ENCODE results near the gene TLK1.

Gene TLK1

DNA sequence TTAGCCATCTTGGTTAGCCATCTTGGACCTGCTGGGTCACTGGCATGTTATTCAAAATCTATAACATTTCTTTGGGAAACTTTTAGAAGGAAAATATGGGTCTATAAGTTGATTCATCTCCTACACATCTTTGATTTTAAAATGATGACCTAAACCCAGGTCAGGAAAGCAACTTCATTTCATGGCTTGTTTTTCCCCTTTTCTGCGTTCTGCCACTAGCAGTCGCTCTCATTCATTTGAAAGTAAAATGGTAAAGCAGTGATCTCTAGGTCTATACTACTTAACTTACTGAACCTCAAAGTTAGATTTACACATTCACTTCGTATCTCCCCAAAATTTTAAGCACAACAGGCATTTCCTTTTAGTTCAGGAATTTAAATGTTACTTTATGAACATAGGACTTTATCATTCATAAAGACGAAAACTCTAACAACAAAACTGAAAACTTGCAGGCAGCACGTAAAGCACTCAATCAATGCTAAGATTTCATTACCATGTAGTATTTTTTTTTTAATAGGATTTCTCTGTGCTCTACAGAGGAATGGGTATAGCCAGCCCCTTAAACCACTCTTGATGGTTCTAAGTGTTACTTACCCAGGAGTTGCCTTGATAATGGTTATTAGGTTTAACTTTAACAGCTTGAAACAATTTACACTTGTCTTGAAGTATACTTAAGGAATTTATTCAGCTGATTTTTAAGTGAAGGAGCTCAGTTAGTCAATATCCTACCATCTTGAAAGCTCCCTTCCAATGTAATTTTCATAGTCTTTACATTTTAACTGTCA, 169.1 kb downstream of the TLK1 start:
- DNase-seq: no peak

- DNase-seq: no peak
Observed at GRCh38 chr2:170986566-170987258, 174.0 kb downstream of the TLK1 start.

DNA sequence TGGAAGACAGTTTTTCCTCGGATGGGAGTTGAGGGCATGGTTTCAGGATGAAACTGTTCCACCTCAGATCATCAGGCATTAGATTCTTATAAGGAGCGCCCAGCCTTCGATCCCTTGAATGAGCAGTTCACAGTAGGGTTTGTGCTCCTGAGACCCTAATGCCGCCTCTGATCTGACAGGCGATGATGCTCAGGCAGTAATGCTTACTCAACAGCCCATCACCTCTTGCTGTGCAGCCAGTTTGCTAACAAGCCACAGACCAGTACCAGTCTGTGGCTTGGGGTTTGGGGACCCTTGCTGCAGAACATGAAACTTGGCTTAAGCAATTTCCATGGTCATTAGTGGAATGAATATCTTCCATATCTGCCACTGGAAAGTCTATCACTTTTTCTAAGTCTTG, 175.3 kb downstream of the TLK1 start:
- no peak for DNase-seq

DNA sequence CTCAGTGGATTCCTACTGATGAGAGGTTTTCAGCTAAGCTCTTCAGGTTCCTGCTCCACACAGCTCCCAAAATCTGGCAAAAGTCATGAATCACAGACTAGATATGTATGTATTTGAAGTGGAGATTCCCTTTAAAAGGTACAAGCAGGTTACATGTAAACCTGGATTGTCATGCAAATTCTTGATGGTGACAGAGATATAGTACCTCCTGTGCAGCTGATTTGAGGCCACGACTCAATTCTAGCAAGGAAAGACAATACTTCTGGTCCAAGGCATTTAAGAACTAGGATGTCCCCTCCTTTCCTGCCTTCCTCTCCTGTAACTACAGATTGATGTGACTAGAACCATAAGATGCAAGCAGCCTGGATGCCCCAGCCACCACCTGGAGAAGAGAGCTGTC, 176.6 kb downstream of the TLK1 start:
- no peak for DNase-seq

GRCh38 chr2:170975943-170976270, 184.8 kb downstream of the TLK1 start:
- DNase-seq: no peak

DNA sequence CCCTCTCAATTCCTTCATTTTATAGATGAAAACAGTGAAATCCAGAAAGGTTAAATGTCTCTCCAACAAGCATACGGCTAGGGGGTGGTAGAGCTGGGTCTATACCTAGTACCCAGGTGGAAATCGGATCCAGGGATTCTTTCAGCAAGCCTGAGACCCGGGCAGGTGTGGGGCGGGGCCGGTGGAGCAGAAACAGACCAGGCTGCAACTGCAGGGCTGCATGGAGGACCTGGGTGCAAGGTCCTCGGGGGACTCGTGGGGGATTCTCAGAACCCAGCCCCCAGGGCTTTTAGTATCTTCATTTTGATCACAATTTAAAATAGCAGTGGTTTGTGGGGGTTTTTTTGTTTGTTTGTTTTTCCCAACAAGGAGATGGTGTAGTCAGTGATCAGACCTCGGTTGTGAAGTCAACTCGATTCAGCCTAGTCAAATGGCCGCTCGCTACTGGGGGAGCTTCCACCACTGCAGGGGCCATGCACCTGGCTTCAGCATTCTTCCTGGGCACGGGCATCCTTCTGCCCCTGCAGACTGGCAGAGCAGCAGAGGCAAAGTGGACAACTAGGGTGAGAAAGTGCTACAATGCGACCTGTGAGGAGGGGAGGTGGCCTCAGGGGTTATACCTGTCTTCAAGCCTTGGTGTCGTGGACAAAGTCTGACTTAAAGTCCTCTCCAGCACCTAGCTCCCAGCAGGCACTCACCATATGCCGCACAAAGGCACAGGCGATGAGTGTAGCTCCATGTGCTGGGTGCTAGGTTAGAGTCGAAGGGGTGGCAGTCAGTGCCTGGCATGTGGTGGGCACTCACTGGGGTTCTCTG, 185.4 kb downstream of the TLK1 start:
- DNase-seq: no peak

DNA sequence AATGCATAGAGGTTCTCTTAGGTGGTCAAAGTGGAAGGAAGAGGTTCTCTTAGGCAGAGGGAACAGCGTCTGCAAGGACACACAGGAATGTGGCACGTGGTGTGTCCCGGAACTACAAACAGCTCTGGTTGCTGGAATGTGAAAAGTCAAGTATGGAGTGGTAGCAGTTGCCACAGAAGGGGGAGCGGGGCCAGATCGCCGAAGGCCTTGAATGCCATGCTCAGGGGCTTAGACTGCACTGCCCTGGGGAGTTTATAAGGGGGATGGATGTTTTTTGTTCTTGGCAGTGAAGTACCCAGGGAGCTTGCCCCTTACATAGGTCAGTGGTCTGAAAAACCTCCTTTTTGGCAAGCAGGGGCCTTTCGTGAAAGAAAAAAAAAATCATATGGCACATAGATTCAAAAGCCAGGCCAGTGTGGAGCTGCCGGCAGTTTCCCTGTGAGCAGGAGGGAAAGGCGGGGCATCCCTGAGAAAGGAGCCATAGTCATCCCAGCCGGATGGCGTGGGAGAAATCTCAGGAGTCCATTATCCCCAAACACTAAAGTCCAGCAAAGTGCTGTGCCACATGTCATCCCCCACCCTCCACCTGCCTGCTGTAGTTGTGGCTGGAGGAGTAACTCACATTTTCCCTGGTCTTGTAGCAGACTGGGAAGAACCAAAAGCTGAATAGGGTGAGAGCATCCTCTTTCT, 186.2 kb downstream of the TLK1 start:
- no peak for DNase-seq

DNA sequence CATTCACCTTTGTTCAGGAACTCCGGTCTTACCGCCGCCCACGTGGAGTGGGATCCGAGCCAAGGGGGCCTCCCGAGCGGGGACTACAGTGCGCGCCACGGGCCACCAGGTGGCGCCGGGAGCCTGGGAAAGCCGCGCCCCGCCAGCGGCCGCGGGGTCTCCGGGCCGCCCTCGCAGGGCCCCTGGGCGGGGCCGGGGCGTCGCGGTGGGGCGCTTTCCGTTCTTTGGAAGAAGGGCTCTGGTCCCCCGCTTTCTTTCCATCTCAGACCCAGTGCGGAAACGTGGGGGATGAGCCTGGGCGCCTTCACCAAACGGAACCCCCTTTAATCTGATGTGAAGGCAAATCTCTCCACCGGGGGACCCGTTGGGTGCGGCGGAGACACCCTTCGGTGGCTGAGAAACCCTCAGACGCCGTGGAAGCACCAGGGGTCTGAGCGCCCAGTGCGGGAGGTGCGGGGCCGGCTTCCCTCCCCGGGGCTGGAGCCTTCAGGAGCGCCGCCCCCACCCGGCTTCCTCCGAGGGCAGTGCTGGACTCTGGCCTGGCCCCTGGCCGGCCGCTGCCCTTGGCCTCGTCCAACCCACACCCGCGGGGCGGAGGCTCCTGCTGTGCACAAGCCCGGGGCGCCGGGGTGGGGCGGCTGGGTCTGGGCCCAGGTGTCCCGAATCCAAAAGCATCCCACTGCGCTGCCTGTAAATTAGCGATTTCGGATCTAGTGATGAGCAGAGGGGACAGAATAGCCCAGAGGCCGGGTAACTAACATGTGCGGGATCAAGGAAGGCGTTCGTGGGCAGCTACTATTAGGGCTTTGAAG, 187.0 kb downstream of the TLK1 start:
- peak; percentile 83 for DNase-seq

DNA sequence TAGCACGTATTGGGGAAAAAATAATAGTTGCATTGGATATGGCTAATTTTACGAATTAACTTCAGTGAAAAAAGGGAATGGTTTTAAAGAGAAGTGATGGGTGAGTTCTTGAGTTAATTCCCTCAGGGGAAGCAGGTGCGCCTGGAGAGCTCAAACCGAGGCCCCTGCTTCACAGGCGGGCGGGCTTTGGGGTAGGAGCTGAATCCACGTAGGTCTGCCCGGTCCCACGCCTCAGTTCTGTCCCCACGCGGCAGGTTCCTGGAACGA, 187.5 kb downstream of the TLK1 start:
- no peak for DNase-seq

DNA sequence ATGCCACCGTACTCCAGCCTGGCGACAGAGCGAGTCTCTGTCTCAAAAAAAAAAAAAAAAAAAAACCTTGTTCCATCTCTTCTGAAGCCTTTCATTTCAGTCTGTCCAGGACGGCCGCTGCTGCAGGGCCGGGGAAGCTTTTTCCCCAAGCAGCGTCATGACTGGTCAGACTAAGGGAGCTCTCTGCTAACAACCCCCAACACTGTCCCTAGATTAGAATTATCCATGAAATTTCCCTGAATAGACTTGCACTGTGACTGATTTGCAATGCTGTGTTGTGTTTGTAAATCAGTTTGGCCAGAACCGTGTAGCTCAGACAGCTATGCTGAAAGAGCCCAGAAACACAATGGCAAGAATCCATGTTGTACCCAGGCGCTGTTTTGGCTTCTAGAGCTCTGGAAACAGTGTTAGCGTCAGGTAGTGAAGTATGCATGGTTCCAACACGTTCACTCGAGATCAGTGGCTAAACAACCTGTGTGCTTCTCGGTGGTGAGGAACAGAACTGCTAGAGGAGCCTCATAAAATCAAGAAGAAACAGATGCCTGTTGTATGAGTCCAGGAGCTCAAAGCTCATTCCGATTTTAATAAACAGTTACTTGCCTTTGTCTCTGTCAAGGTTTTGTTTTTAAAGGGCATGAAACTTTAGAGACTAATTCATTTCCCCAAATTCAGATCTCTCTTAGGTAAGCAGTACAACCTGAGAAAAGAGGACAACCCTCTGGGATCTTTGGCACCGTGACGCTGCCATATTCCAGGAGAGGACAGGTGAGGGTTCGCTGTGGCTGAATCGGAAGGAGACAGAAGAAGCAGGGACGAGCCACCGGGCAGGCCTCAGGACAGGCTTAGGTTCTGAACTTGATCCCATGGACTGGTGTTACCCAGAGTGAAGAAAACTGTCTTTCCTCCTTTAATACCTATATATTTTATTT, 188.1 kb downstream of the TLK1 start:
- DNase-seq: no peak

DNA sequence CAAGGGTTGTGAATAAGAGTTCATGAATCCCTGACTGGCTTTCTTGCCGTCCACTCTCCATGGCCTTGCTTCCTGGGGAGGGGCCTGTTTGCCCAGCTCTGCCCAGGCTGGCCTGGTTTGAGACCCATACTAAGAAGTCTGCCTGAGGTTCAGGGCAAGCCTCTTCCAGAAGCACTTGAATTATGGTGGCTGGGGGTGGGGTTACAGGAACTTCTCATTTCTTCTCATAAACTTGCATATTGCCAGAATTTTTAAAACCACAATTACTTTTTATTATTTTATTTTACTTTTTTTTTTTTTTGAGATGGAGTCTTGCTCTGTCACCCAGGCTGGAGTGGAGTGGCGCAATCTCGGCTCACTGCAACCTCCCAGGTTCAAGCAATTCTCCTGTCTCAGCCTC, 189.6 kb downstream of the TLK1 start:
- DNase-seq: no peak

- DNase-seq: no peak
Observed at GRCh38 chr2:170969872-170970496, 190.7 kb downstream of the TLK1 start.

GRCh38 chr2:170969030-170969429, 191.7 kb downstream of the TLK1 start:
- no peak for DNase-seq

- no peak for DNase-seq
Observed at GRCh38 chr2:170968205-170969003, 192.3 kb downstream of the TLK1 start.

DNA sequence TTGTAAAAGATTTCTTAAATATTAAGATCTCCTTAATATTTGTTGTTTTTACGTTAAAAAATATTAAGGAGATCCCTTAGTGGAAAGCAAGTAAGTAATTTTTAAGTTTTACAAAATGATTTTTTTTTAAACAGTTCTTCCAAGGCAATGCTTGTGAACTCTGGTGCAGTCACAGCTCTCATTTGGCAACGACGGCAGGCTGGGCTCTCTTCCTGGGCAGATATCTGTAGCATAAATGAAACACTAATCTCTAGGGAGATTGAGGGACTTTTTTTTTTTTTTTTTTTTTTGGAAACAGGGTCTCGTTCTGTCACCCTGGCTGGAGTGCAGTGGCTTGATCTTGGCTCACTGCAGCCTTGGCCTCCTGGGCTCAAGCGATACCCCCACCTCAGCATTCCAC, 193.1 kb downstream of the TLK1 start:
- DNase-seq: no peak

DNA sequence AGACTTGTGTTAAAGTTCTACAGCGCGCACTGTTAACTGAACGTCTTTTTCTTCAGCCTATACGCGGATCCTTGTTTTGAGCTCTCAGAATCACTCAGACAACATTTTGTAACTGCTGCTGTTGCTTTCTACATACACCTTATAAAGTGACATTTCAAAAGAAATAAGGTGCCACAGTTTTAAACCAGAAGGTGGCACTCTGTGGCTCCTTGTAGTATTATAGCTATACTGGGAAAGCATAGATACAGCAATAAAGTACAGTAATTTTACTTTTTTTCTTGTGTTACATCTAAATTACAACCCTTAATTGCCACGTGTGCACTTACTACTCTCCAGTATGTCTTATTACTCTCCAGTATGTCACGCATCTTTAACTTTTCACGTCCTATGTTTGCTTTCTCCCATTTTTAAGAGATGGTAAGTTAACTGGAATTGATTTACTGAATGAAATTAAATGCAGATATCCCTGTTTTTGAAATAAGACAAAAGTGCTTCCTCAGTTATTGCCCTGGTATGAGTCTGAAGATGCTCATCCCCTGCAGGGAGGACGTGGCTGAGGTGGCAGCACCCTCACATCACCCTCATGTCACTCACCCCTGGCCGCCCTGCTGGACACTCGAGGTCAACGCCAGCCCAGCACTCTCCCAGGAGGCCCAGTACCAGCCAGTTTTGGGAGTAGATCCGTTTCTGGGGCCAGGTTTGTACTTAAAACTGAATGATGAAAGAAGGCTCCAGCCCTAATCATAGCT, 193.9 kb downstream of the TLK1 start:
- no peak for DNase-seq

- DNase-seq: no peak
Observed at GRCh38 chr2:170965446-170966225, 195.1 kb downstream of the TLK1 start.

DNA sequence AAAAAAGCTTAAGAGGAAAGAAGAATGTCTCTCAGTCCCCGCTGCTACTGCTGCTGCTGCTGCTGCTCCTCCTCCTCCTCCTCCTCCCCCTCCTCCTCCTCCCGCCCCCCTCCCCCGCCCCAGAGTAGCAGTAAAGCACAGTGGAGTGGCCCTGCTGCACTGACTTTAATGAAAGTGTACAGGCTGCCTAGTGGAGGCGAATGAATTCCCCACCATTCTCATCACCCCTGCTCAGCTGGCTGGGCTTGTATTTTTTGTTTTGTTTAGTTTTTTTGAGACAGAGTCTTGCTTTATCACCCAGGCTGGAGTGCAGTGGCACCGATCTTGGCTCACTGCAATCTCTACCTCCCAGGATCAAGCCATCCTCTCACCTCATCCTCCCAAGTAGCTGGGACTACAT, 197.3 kb downstream of the TLK1 start:
- no peak for DNase-seq

DNA sequence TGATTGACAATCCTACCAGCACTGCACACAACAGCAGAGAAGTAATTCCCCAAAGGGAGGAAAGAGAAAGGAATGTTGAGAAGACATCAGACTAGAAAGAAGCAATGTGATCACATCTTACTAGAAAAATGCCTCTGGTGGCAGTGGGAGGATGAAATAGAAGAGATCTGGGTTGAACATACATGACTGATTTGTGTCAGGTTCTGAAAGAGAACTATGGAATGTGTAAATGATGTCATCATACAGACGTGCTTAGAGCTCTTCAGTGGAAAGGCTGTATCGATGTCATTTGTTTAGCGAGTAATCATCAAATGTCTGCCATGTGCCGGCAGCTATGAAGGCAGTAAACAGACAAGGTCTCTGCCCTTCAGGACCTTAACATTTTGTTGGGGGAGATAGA, 206.8 kb downstream of the TLK1 start:
- no peak for DNase-seq

Data from NCI-H1105 (cell line).